Measurements from ENCODE around the gene ZDHHC12.

The ZDHHC12 gene

DNA sequence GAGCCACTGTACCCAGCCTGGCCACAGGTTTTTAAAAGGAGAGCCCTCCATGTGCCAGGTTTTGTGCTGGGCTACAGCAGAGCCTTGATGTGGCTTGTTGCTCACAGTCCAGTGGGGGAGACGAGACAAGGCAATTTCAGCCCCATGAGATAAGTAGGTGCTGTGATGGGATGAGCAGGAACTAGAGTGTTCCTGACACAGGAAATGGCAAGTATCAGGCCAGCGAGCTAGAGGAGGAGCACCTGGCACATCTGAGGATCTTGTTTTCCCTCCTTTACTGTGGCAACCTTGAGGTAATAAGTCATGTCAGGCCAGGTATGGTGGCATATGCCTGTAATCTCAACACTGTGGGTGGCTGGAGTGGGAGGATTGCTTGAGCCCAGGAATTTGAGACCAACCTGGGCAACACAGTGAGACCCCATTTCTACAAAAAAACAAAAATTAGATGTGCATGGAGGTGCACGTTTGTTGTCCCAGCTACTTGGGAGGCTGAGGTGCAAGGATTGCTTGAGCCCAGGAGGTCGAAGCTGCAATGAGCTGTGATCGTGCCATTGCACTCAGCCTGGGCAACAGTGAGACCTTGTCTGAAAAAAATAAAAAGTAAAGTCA lies 3.8 kb upstream of the ZDHHC12 start:
- H3K4me3 ChIP-seq (ENCODE audit: low read length), result no peak overlapping the region
- H3K9ac ChIP-seq (ENCODE audit: low read length), result no peak overlapping the region
- H3K79me2 ChIP-seq (ENCODE audit: low read length), result peaks cover 10% of the 10 kb centered on the region
- H3K36me3 ChIP-seq (replicated peaks; ENCODE audit: low read depth, low read length), result no peaks in the 10 kb centered on the region
- no peaks in the 10 kb centered on the region for H4K20me1 ChIP-seq (ENCODE audit: insufficient read depth, low read length)
- TF ChIP-seq, protein P1, sequence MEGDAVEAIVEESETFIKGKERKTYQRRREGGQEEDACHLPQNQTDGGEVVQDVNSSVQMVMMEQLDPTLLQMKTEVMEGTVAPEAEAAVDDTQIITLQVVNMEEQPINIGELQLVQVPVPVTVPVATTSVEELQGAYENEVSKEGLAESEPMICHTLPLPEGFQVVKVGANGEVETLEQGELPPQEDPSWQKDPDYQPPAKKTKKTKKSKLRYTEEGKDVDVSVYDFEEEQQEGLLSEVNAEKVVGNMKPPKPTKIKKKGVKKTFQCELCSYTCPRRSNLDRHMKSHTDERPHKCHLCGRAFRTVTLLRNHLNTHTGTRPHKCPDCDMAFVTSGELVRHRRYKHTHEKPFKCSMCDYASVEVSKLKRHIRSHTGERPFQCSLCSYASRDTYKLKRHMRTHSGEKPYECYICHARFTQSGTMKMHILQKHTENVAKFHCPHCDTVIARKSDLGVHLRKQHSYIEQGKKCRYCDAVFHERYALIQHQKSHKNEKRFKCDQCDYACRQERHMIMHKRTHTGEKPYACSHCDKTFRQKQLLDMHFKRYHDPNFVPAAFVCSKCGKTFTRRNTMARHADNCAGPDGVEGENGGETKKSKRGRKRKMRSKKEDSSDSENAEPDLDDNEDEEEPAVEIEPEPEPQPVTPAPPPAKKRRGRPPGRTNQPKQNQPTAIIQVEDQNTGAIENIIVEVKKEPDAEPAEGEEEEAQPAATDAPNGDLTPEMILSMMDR (IDR thresholded peaks at IDR 0.05; ENCODE audit: low read depth, low read length), result no peak
- no peak for TF ChIP-seq EZH2phosphoT487 (IDR thresholded peaks at IDR 0.05; ENCODE audit: low read depth)
- H3K9me3 ChIP-seq (ENCODE audit: insufficient read depth, low read length), result no peaks in the 10 kb centered on the region
- no peak overlapping the region for H2AFZ ChIP-seq (ENCODE audit: low read depth, low read length)
- peaks cover 13% of the 10 kb centered on the region for H3K4me1 ChIP-seq (ENCODE audit: low read length)
- no peak overlapping the region for H3K4me2 ChIP-seq (ENCODE audit: low read length)
- H3K27me3 ChIP-seq (ENCODE audit: low read depth, low read length), result no peaks in the 10 kb centered on the region
- H3K27ac ChIP-seq (ENCODE audit: low read length), result no peak overlapping the region

DNA sequence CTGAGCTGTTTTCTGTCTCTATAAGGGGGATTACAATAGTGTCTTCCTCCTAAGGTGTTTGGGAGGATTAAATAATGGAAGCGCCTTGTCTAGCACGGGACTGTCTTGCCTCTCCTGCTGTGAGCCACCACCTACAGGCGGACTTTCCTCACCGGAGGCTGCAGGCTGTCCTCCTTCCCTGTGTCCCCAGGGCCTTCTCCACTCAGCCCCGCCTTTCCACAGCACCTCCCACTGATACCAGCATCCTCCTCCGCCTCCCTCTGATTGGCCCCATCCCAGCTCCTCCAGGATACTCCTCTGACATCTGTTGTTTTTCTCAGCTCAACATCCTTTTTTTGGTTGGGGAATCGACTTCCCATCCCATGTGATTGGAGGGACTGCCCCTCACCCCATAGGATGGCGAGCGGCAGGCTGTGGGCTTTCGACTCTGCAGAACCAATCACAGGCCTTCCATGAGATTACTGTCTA lies 851 bp upstream of the ZDHHC12 start:
- Histone ChIP-seq H3K4me1 (ENCODE audit: low read length) (peaks cover 14% of the 10 kb centered on the region), H3K4me3 (ENCODE audit: low read length) (peak overlapping the region; percentile 89), H2AFZ (ENCODE audit: low read depth, low read length) (peak overlapping the region; percentile 63; the same call in 1 of the 2 replicates), H3K9me3 (ENCODE audit: insufficient read depth, low read length) (no peaks in the 10 kb centered on the region), H3K36me3 (replicated peaks; ENCODE audit: low read depth, low read length) (peaks cover 3% of the 10 kb centered on the region), H3K4me2 (ENCODE audit: low read length) (peak overlapping the region; percentile 88), H3K9ac (ENCODE audit: low read length) (peak overlapping the region; percentile 82), H3K27ac (ENCODE audit: low read length) (peak overlapping the region; percentile 36; the same call in 1 of the 2 replicates), H3K79me2 (ENCODE audit: low read length) (peaks cover 11% of the 10 kb centered on the region), H3K27me3 (ENCODE audit: low read depth, low read length) (no peaks in the 10 kb centered on the region), H4K20me1 (ENCODE audit: insufficient read depth, low read length) (no peaks in the 10 kb centered on the region)
- TF ChIP-seq, protein P1 (IDR thresholded peaks at IDR 0.05; ENCODE audit: low read depth, low read length), result no peak
- TF ChIP-seq EZH2phosphoT487 (IDR thresholded peaks at IDR 0.05; ENCODE audit: low read depth), result no peak

DNA sequence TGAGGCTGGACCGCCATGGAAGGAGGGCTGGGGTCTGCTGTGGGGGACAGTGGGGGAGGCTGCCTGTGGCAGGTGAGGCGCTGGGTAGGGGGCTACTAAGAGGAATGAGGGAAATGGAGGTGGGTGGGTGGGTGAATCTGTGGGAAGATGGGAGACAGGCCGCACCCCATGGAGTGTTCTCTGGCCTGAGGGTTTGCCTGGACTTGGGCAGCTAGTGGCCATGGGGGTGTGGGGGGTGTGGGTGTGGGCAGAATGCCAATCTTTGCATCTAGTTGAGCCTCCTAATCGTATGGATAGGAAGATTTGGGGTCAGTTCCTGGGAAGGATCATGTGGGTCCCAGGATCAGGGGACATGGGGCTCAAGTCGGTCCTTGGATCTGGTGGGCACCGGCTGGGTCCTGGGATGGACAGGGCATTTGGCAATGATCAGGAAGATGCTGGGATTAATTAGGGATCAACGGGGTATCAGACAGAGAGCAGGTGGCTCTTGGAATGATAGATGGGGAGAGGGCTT lies 518 bp downstream of the ZDHHC12 start:
- Histone ChIP-seq H3K36me3 (replicated peaks; ENCODE audit: low read depth, low read length) (peaks cover 3% of the 10 kb centered on the region), H3K9ac (ENCODE audit: low read length) (peak overlapping the region; percentile 92), H3K79me2 (ENCODE audit: low read length) (peaks cover 11% of the 10 kb centered on the region), H3K27ac (ENCODE audit: low read length) (peak overlapping the region; percentile 14; the same call in 1 of the 2 replicates), H4K20me1 (ENCODE audit: insufficient read depth, low read length) (no peaks in the 10 kb centered on the region), H2AFZ (ENCODE audit: low read depth, low read length) (0 out of 2 replicates have a peak overlapping the region, but pooled peaks have one; percentile 62), H3K4me1 (ENCODE audit: low read length) (peaks cover 14% of the 10 kb centered on the region), H3K4me2 (ENCODE audit: low read length) (peak overlapping the region; percentile 82), H3K4me3 (ENCODE audit: low read length) (peak overlapping the region; percentile 93), H3K27me3 (ENCODE audit: low read depth, low read length) (no peaks in the 10 kb centered on the region), H3K9me3 (ENCODE audit: insufficient read depth, low read length) (no peaks in the 10 kb centered on the region)
- TF ChIP-seq, protein P1 (IDR thresholded peaks at IDR 0.05; ENCODE audit: low read depth, low read length), result no peak
- no peak for TF ChIP-seq EZH2phosphoT487 (IDR thresholded peaks at IDR 0.05; ENCODE audit: low read depth)
